Measurements from ENCODE around the gene PPP4R3B.

The PPP4R3B gene

GRCh38 chr2:55617175-55618024, at the start of gene PPP4R3B:
Gene PPP4R3B (minus strand): TSS chr2:55617622. CDS start chr2:55617285, 337 bp downstream.
- Histone ChIP-seq H3K4me1 (ENCODE audit: control insufficient read depth, insufficient read depth, low read length) (no peaks in the 10 kb centered on the region), H3K9me3 (ENCODE audit: control insufficient read depth, insufficient read depth, low read depth, low read length) (no peaks in the 10 kb centered on the region), H3K27ac (ENCODE audit: low read depth, low read length) (peak within 1 kb of the TSS; percentile 93), H3K9ac (ENCODE audit: low read length) (peak within 1 kb of the TSS; percentile 96), H3K27me3 (ENCODE audit: control insufficient read depth, insufficient read depth, low read length) (no peaks in the 10 kb centered on the region), H3K36me3 (ENCODE audit: control insufficient read depth, insufficient read depth, low read length) (peaks cover 26% of the 10 kb centered on the region), H3K4me3 (ENCODE audit: low read depth, low read length) (peak within 1 kb of the TSS; percentile 96)

- no peak overlapping the region for H3K27ac ChIP-seq (ENCODE audit: low read depth, low read length)
- no peak overlapping the region for H3K4me3 ChIP-seq (ENCODE audit: low read depth, low read length)
- no peak overlapping the region for H3K9ac ChIP-seq (ENCODE audit: low read length)
- H3K36me3 ChIP-seq (ENCODE audit: control insufficient read depth, insufficient read depth, low read length) = peaks cover 64% of the 10 kb centered on the region
- 0 out of 2 replicates have a peak, but pooled peaks cover 2% of the 10 kb centered on the region for H3K9me3 ChIP-seq (ENCODE audit: control insufficient read depth, insufficient read depth, low read depth, low read length)
- H3K27me3 ChIP-seq (ENCODE audit: control insufficient read depth, insufficient read depth, low read length) = no peaks in the 10 kb centered on the region
- H3K4me1 ChIP-seq (ENCODE audit: control insufficient read depth, insufficient read depth, low read length) = peaks cover 3% of the 10 kb centered on the region; the same call in 1 of the 2 replicates
These were observed 35.8 kb upstream of the PPP4R3B start for GRCh38 chr2:55653255-55653654.

GRCh38 chr2:55649211-55649610, 31.8 kb upstream of the PPP4R3B start:
- H3K4me3 ChIP-seq (ENCODE audit: low read depth, low read length) = no peak overlapping the region
- H3K36me3 ChIP-seq (ENCODE audit: control insufficient read depth, insufficient read depth, low read length) = peaks cover 71% of the 10 kb centered on the region
- no peaks in the 10 kb centered on the region for H3K27me3 ChIP-seq (ENCODE audit: control insufficient read depth, insufficient read depth, low read length)
- no peaks in the 10 kb centered on the region for H3K4me1 ChIP-seq (ENCODE audit: control insufficient read depth, insufficient read depth, low read length)
- no peak overlapping the region for H3K9ac ChIP-seq (ENCODE audit: low read length)
- H3K27ac ChIP-seq (ENCODE audit: low read depth, low read length) = no peak overlapping the region
- H3K9me3 ChIP-seq (ENCODE audit: control insufficient read depth, insufficient read depth, low read depth, low read length) = 0 out of 2 replicates have a peak, but pooled peaks cover 2% of the 10 kb centered on the region

GRCh38 chr2:55636831-55637230, 19.4 kb upstream of the PPP4R3B start:
- H3K36me3 ChIP-seq (ENCODE audit: control insufficient read depth, insufficient read depth, low read length) = peaks cover 64% of the 10 kb centered on the region
- H3K4me1 ChIP-seq (ENCODE audit: control insufficient read depth, insufficient read depth, low read length) = no peaks in the 10 kb centered on the region
- no peak overlapping the region for H3K4me3 ChIP-seq (ENCODE audit: low read depth, low read length)
- H3K9ac ChIP-seq (ENCODE audit: low read length) = no peak overlapping the region
- H3K27me3 ChIP-seq (ENCODE audit: control insufficient read depth, insufficient read depth, low read length) = no peaks in the 10 kb centered on the region
- H3K9me3 ChIP-seq (ENCODE audit: control insufficient read depth, insufficient read depth, low read depth, low read length) = no peaks in the 10 kb centered on the region
- no peak overlapping the region for H3K27ac ChIP-seq (ENCODE audit: low read depth, low read length)

GRCh38 chr2:55628931-55629330, 11.5 kb upstream of the PPP4R3B start:
- H3K4me1 ChIP-seq (ENCODE audit: control insufficient read depth, insufficient read depth, low read length) = no peaks in the 10 kb centered on the region

GRCh38 chr2:55627915-55628314, 10.5 kb upstream of the PPP4R3B start:
- Histone ChIP-seq H3K4me3 (ENCODE audit: low read depth, low read length) (no peak overlapping the region), H3K4me1 (ENCODE audit: control insufficient read depth, insufficient read depth, low read length) (no peaks in the 10 kb centered on the region), H3K27me3 (ENCODE audit: control insufficient read depth, insufficient read depth, low read length) (no peaks in the 10 kb centered on the region), H3K9me3 (ENCODE audit: control insufficient read depth, insufficient read depth, low read depth, low read length) (no peaks in the 10 kb centered on the region), H3K9ac (ENCODE audit: low read length) (no peak overlapping the region), H3K27ac (ENCODE audit: low read depth, low read length) (no peak overlapping the region), H3K36me3 (ENCODE audit: control insufficient read depth, insufficient read depth, low read length) (peaks cover 6% of the 10 kb centered on the region)

More at GRCh38 chr2:55628931-55629330, 11.5 kb upstream of the PPP4R3B start:
- no peak overlapping the region for H3K4me3 ChIP-seq (ENCODE audit: low read depth, low read length)
- no peaks in the 10 kb centered on the region for H3K9me3 ChIP-seq (ENCODE audit: control insufficient read depth, insufficient read depth, low read depth, low read length)
- peaks cover 11% of the 10 kb centered on the region for H3K36me3 ChIP-seq (ENCODE audit: control insufficient read depth, insufficient read depth, low read length)
- no peaks in the 10 kb centered on the region for H3K27me3 ChIP-seq (ENCODE audit: control insufficient read depth, insufficient read depth, low read length)
- H3K9ac ChIP-seq (ENCODE audit: low read length) = no peak overlapping the region
- H3K27ac ChIP-seq (ENCODE audit: low read depth, low read length) = no peak overlapping the region

- peaks cover 3% of the 10 kb centered on the region; the same call in 1 of the 2 replicates for H3K36me3 ChIP-seq (ENCODE audit: control insufficient read depth, insufficient read depth, low read length)
- no peak overlapping the region for H3K27ac ChIP-seq (ENCODE audit: low read depth, low read length)
- no peaks in the 10 kb centered on the region for H3K9me3 ChIP-seq (ENCODE audit: control insufficient read depth, insufficient read depth, low read depth, low read length)
- no peaks in the 10 kb centered on the region for H3K27me3 ChIP-seq (ENCODE audit: control insufficient read depth, insufficient read depth, low read length)
- H3K9ac ChIP-seq (ENCODE audit: low read length) = no peak overlapping the region
- H3K4me3 ChIP-seq (ENCODE audit: low read depth, low read length) = no peak overlapping the region
- no peaks in the 10 kb centered on the region for H3K4me1 ChIP-seq (ENCODE audit: control insufficient read depth, insufficient read depth, low read length)
These were observed 4.4 kb upstream of the PPP4R3B start for GRCh38 chr2:55621802-55622201.

GRCh38 chr2:55620123-55620779, 2.8 kb upstream of the PPP4R3B start:
- Histone ChIP-seq H3K4me3 (ENCODE audit: low read depth, low read length) (no peak overlapping the region), H3K9me3 (ENCODE audit: control insufficient read depth, insufficient read depth, low read depth, low read length) (no peaks in the 10 kb centered on the region)

GRCh38 chr2:55618275-55619055, 1.0 kb upstream of the PPP4R3B start:
- H3K4me1 ChIP-seq (ENCODE audit: control insufficient read depth, insufficient read depth, low read length) = no peaks in the 10 kb centered on the region
- H3K36me3 ChIP-seq (ENCODE audit: control insufficient read depth, insufficient read depth, low read length) = peaks cover 22% of the 10 kb centered on the region
- H3K4me3 ChIP-seq (ENCODE audit: low read depth, low read length) = peak overlapping the region; percentile 88
- H3K9ac ChIP-seq (ENCODE audit: low read length) = peak overlapping the region; percentile 96
- H3K9me3 ChIP-seq (ENCODE audit: control insufficient read depth, insufficient read depth, low read depth, low read length) = no peaks in the 10 kb centered on the region
- H3K27ac ChIP-seq (ENCODE audit: low read depth, low read length) = peak overlapping the region; percentile 49
- H3K27me3 ChIP-seq (ENCODE audit: control insufficient read depth, insufficient read depth, low read length) = no peaks in the 10 kb centered on the region

More at GRCh38 chr2:55620123-55620779, 2.8 kb upstream of the PPP4R3B start:
- Histone ChIP-seq H3K27me3 (ENCODE audit: control insufficient read depth, insufficient read depth, low read length) (no peaks in the 10 kb centered on the region), H3K36me3 (ENCODE audit: control insufficient read depth, insufficient read depth, low read length) (peaks cover 4% of the 10 kb centered on the region), H3K27ac (ENCODE audit: low read depth, low read length) (no peak overlapping the region), H3K9ac (ENCODE audit: low read length) (no peak overlapping the region), H3K4me1 (ENCODE audit: control insufficient read depth, insufficient read depth, low read length) (no peaks in the 10 kb centered on the region)

GRCh38 chr2:55618025-55618274, 528 bp upstream of the PPP4R3B start:
- H3K4me3 ChIP-seq (ENCODE audit: low read depth, low read length) = peak overlapping the region; percentile 88
- H3K36me3 ChIP-seq (ENCODE audit: control insufficient read depth, insufficient read depth, low read length) = peaks cover 24% of the 10 kb centered on the region
- H3K27me3 ChIP-seq (ENCODE audit: control insufficient read depth, insufficient read depth, low read length) = no peaks in the 10 kb centered on the region
- no peaks in the 10 kb centered on the region for H3K4me1 ChIP-seq (ENCODE audit: control insufficient read depth, insufficient read depth, low read length)
- no peaks in the 10 kb centered on the region for H3K9me3 ChIP-seq (ENCODE audit: control insufficient read depth, insufficient read depth, low read depth, low read length)
- H3K9ac ChIP-seq (ENCODE audit: low read length) = peak overlapping the region; percentile 96
- H3K27ac ChIP-seq (ENCODE audit: low read depth, low read length) = peak overlapping the region; percentile 49
